ENCODE results near the gene PPARA.

The PPARA gene

DNA sequence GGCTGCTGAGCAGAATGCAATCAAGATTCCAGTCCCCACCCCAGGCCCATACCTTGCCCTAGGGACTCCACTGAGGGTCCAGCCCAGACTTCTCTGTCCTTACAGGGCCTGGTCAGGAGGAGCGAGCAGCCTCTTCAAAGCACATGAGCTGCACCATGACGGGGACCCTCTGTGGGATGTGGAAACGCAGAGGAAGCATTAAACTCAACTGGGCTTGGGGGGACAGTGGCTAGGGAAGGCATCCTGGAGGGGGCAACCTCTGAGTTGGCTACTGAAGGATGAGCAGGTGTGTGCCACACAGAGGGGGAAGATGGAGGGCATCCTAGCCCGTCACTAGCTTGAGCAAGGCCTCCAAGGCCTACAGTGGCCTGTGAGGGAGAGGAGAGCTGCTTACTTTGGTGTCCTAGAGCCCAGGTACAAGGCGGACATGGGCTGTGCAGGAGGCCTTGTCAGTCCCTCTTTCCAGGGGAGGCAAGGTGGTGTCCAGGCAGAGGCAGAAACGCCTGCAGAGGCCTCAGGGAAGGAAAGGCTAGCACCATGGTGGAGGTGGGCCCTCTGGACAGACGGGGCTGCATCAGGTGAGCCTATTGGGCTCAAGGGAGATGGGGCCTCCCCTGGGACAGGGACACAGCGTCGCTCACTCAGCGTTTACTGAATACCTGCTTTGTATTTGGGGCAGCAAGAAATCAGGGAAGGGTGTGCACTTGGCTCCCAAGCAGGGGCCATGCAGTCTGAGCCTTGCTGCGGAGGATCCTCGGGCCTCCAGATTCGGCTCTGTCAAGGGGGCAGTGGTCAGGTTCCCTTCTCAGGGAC lies 131.7 kb downstream of the PPARA start:
- DNase-seq (ENCODE audit: low spot score), result no peak
- no peak overlapping the region for H3K27ac ChIP-seq
- TF ChIP-seq, protein P1, sequence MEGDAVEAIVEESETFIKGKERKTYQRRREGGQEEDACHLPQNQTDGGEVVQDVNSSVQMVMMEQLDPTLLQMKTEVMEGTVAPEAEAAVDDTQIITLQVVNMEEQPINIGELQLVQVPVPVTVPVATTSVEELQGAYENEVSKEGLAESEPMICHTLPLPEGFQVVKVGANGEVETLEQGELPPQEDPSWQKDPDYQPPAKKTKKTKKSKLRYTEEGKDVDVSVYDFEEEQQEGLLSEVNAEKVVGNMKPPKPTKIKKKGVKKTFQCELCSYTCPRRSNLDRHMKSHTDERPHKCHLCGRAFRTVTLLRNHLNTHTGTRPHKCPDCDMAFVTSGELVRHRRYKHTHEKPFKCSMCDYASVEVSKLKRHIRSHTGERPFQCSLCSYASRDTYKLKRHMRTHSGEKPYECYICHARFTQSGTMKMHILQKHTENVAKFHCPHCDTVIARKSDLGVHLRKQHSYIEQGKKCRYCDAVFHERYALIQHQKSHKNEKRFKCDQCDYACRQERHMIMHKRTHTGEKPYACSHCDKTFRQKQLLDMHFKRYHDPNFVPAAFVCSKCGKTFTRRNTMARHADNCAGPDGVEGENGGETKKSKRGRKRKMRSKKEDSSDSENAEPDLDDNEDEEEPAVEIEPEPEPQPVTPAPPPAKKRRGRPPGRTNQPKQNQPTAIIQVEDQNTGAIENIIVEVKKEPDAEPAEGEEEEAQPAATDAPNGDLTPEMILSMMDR (conservative IDR thresholded peaks at IDR 0.05; ENCODE audit: low read depth), result no peak
- CTCF ChIA-PET, result no interaction called here
- POLR2A ChIA-PET (ENCODE audit: low non-redundant PET), result no interaction called here

DNA sequence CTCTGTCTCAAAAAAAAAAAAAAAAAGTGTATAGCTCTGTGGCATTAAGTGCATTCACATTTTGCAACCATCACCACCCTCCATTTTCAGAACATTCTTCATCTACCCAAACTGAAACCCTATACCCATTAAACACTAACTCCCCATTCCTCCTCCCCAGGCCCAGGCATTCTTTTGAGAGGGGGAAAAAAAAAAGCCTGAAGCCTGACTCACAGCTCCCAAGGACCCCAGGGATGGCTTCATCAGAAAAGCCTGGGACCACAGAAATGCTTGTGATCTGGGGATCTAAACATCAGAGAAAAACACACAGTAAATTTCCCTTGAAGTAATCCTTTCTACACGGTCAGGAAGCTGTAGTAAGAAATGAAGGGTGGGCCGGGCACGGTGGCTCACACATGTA lies 135.7 kb downstream of the PPARA start:
- POLR2A ChIA-PET (ENCODE audit: low non-redundant PET), result no interaction called here

DNA sequence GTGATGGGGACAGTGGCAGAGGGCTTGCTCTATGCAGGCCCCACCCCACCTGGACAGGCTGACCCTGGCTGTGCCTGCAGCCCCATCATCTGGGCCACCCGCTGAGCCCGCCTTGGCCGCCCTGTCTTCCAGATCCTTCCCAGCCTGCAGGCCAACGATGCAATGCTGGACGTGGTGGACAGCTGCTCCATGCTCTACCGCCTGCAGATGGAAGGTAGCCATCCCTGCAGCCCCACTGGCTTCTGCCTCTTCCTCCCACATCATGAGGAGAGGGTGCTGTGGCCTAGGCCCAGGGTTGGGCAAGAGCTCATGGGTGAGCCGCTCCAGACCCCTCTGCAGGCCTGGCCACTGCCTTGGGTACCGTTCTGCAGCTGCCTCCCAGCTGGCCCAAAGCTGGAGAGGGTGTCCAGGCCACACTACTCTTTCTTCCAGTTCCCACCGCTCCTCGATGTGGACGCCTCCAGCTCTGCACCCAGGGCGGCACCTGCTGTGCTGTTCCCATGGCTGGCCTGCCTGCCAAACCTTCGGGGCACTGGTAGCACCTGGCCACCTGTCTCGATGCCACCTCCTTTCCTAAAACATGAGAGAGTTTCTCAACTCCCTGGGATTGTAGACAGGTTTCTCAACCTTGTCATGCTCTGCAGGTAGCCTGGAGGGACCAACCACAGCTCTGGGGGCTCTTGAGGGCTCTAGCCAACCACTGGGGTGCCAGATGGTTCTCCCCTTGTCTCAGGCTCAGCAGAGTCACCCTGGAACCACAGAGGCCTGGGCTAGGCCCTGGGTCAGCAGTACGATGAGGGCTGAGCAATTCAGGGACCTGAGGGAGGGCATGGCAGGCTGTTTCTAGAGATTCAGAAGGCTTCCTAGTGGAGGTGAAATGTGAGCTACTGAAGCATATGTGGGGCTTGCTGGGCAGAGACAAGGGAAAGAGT lies 136.9 kb downstream of the PPARA start:
- POLR2A ChIA-PET (ENCODE audit: low non-redundant PET), result no interaction called here
- no peak for DNase-seq (ENCODE audit: low spot score)
- TF ChIP-seq, protein P1 (conservative IDR thresholded peaks at IDR 0.05; ENCODE audit: low read depth), result no peak
- CTCF ChIA-PET, result no interaction called here
- H3K27ac ChIP-seq, result peak overlapping the region; percentile 22

More for the DNA sequence above, 135.7 kb downstream of the PPARA start:
- no peak overlapping the region for H3K27ac ChIP-seq
- TF ChIP-seq, protein P1 (conservative IDR thresholded peaks at IDR 0.05; ENCODE audit: low read depth), result no peak
- CTCF ChIA-PET, result interaction anchor here (0.5 kb wide), 1 partner anchor 11 kb away, joined by 3 read pairs; the partner anchor contains the start of gene GTSE1
- no peak for DNase-seq (ENCODE audit: low spot score)

DNA sequence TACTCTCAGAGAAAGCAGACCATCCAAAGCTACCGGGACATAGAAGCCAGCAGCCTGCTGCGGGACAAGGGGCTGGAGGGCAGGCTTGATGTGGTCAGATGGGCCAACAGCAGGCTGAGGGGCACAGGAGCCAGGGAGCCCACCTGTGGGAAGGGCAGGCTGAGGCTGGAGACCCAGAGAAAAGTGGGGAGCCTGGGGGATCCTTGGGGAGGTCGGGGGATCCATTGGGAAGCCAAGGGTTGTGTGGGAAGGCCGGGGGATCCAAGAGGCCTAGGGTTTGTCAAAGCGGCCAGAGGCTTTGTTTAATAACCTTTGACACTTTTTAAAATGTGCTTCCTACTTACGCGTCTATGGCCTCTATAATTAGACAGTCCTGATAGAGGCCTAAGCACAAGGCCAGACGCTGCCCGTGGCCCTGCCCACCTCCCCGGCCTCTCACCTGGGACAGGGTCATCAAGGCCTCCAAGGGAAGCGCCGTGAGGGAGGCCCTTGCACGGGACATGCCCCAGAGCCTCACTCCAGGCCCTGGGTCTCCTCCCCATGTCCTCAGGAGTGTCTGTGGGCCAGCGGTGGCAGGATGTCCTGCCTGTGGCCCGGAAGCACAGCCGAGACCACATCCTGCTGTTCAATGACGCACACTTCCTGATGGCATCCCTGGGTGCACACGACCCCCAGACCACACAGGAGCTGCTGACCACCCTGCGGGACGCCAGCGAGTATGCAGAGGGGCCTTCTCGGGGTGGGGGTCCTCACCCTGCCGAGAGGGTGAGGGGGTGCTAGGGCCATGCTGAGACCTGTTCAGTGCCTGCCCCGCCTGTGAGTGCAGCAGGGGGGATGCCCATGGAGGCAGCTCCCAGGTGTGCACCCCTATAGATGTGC lies 137.8 kb downstream of the PPARA start:
- DNase-seq (ENCODE audit: low spot score), result no peak
- POLR2A ChIA-PET (ENCODE audit: low non-redundant PET), result no interaction called here
- peak overlapping the region; percentile 22 for H3K27ac ChIP-seq
- CTCF ChIA-PET, result no interaction called here
- TF ChIP-seq, protein P1 (conservative IDR thresholded peaks at IDR 0.05; ENCODE audit: low read depth), result no peak

DNA sequence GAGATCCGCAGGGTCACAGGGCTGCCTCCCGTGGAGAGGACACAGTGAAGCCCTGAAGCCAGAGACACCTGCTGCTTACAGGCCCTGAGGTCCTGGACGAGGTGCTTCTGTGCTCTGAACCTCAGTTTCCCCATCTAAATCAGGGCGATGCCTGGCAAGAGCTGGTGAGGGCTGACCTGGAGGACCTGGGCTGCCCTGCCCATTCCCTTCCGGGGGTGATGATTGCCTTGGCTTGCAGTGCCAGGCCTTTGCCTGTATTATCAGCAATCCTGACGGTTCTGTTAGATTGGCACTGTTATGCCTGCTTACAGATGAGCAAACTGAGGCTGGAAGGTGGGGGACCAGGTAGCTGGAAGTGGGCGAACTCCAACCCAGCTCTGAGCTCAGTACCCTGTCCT lies 138.5 kb downstream of the PPARA start:
- no peak for DNase-seq (ENCODE audit: low spot score)
- TF ChIP-seq, protein P1 (conservative IDR thresholded peaks at IDR 0.05; ENCODE audit: low read depth), result no peak
- ChIA-PET POLR2A (ENCODE audit: low non-redundant PET) (no interaction called here), CTCF (no interaction called here)
- no peak overlapping the region for H3K27ac ChIP-seq
